ENCODE measurements around the gene CCSER1.

Gene CCSER1

DNA sequence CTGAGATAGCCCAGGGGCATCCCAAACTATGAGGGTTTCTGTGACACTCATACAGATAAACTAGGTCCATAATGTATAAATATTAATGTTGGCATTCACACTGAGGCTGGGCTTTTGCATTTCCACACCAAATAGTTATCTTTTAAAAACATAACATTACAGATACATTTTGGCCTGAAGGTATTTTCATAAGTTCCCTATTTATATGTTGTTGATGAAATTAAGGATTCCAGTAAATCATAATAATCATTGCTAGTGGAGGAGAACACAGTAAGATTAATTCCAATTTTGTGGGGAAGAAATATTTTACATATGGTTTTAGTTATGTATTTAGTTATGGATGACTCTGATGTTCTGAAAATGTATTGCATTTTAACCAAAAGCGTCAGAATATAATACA lies 479.6 kb downstream of the CCSER1 start:
- Histone ChIP-seq H3K27me3 (ENCODE audit: low read length) (no peaks in the 10 kb centered on the region), H3K79me2 (ENCODE audit: insufficient read depth, low read length) (no peaks in the 10 kb centered on the region), H2AFZ (ENCODE audit: low read depth, low read length, severe bottlenecking) (no peak overlapping the region), H3K4me2 (ENCODE audit: low read depth, low read length, poor library complexity, severe bottlenecking) (no peak overlapping the region), H4K20me1 (ENCODE audit: low read depth, low read length) (no peaks in the 10 kb centered on the region), H3K4me3 (ENCODE audit: insufficient read depth, low read length, poor library complexity, severe bottlenecking) (no peak overlapping the region), H3K36me3 (ENCODE audit: low read length) (no peaks in the 10 kb centered on the region), H3K9me2 (replicated peaks; ENCODE audit: insufficient read depth, low read length) (no peaks in the 10 kb centered on the region), H3K9me3 (ENCODE audit: insufficient read depth, low read length) (no peaks in the 10 kb centered on the region), H3K9ac (ENCODE audit: low read length) (no peak overlapping the region), H3K27ac (ENCODE audit: low read depth, low read length) (no peak overlapping the region), H3F3A (ENCODE audit: insufficient read depth) (no peaks in the 10 kb centered on the region)
- no peak for TF ChIP-seq CTCF (IDR thresholded peaks at IDR 0.05; ENCODE audit: insufficient read depth, low read length, poor library complexity, severe bottlenecking)
- no peak for TF ChIP-seq EZH2phosphoT487 (conservative IDR thresholded peaks at IDR 0.05; ENCODE audit: low read length)

GRCh38 chr4:90614371-90614770 lies 487.2 kb downstream of the CCSER1 start:
- no peak overlapping the region for H3K9ac ChIP-seq (ENCODE audit: low read length)
- no peak overlapping the region for H2AFZ ChIP-seq (ENCODE audit: low read depth, low read length, severe bottlenecking)
- no peaks in the 10 kb centered on the region for H3K27me3 ChIP-seq (ENCODE audit: low read length)
- H3F3A ChIP-seq (ENCODE audit: insufficient read depth), result no peaks in the 10 kb centered on the region
- H3K9me3 ChIP-seq (ENCODE audit: insufficient read depth, low read length), result no peaks in the 10 kb centered on the region
- no peak overlapping the region for H3K4me3 ChIP-seq (ENCODE audit: insufficient read depth, low read length, poor library complexity, severe bottlenecking)
- H4K20me1 ChIP-seq (ENCODE audit: low read depth, low read length), result no peaks in the 10 kb centered on the region
- no peak overlapping the region for H3K4me2 ChIP-seq (ENCODE audit: low read depth, low read length, poor library complexity, severe bottlenecking)
- H3K9me2 ChIP-seq (replicated peaks; ENCODE audit: insufficient read depth, low read length), result no peaks in the 10 kb centered on the region
- TF ChIP-seq EZH2phosphoT487 (conservative IDR thresholded peaks at IDR 0.05; ENCODE audit: low read length) (no peak), CTCF (IDR thresholded peaks at IDR 0.05; ENCODE audit: insufficient read depth, low read length, poor library complexity, severe bottlenecking) (no peak)
- no peaks in the 10 kb centered on the region for H3K36me3 ChIP-seq (ENCODE audit: low read length)
- no peaks in the 10 kb centered on the region for H3K79me2 ChIP-seq (ENCODE audit: insufficient read depth, low read length)
- H3K27ac ChIP-seq (ENCODE audit: low read depth, low read length), result no peak overlapping the region

DNA sequence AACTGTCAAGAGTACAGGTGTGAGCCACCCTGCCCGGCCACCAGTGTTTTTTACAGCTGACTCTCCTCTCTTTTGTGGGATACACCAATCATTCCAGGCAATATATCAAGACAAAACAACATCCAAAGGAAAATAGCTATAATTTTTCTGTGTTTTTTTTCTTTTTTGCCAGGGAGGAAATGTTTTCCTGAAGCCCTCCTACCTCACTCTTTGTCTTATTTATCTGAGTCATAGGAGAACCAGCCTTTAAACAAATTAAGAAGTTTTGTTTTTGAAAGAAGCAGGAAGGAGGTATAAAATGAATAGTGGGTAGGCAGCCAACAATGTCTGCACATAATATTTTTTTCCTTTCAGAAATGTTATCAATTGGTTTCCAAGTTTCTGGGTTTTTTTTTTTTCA lies 493.9 kb downstream of the CCSER1 start:
- no peaks in the 10 kb centered on the region for H3F3A ChIP-seq (ENCODE audit: insufficient read depth)
- H4K20me1 ChIP-seq (ENCODE audit: low read depth, low read length), result no peaks in the 10 kb centered on the region
- no peaks in the 10 kb centered on the region for H3K36me3 ChIP-seq (ENCODE audit: low read length)
- H3K9ac ChIP-seq (ENCODE audit: low read length), result no peak overlapping the region
- no peaks in the 10 kb centered on the region for H3K9me3 ChIP-seq (ENCODE audit: insufficient read depth, low read length)
- no peak overlapping the region for H3K27ac ChIP-seq (ENCODE audit: low read depth, low read length)
- TF ChIP-seq EZH2phosphoT487 (conservative IDR thresholded peaks at IDR 0.05; ENCODE audit: low read length) (no peak), CTCF (IDR thresholded peaks at IDR 0.05; ENCODE audit: insufficient read depth, low read length, poor library complexity, severe bottlenecking) (no peak)
- no peak overlapping the region for H3K4me3 ChIP-seq (ENCODE audit: insufficient read depth, low read length, poor library complexity, severe bottlenecking)
- no peak overlapping the region for H3K4me2 ChIP-seq (ENCODE audit: low read depth, low read length, poor library complexity, severe bottlenecking)
- H2AFZ ChIP-seq (ENCODE audit: low read depth, low read length, severe bottlenecking), result no peak overlapping the region
- H3K79me2 ChIP-seq (ENCODE audit: insufficient read depth, low read length), result no peaks in the 10 kb centered on the region
- no peaks in the 10 kb centered on the region for H3K9me2 ChIP-seq (replicated peaks; ENCODE audit: insufficient read depth, low read length)
- H3K27me3 ChIP-seq (ENCODE audit: low read length), result no peaks in the 10 kb centered on the region

GRCh38 chr4:90624781-90625180 lies 497.6 kb downstream of the CCSER1 start:
- Histone ChIP-seq H3K9me2 (replicated peaks; ENCODE audit: insufficient read depth, low read length) (no peaks in the 10 kb centered on the region), H4K20me1 (ENCODE audit: low read depth, low read length) (no peaks in the 10 kb centered on the region)

More at GRCh38 chr4:90624781-90625180, 497.6 kb downstream of the CCSER1 start:
- Histone ChIP-seq H3K9ac (ENCODE audit: low read length) (no peak overlapping the region), H3K9me3 (ENCODE audit: insufficient read depth, low read length) (no peaks in the 10 kb centered on the region), H2AFZ (ENCODE audit: low read depth, low read length, severe bottlenecking) (no peak overlapping the region), H3K4me3 (ENCODE audit: insufficient read depth, low read length, poor library complexity, severe bottlenecking) (no peak overlapping the region), H3K4me2 (ENCODE audit: low read depth, low read length, poor library complexity, severe bottlenecking) (no peak overlapping the region), H3F3A (ENCODE audit: insufficient read depth) (no peaks in the 10 kb centered on the region), H3K79me2 (ENCODE audit: insufficient read depth, low read length) (no peaks in the 10 kb centered on the region), H3K27ac (ENCODE audit: low read depth, low read length) (no peak overlapping the region), H3K36me3 (ENCODE audit: low read length) (no peaks in the 10 kb centered on the region), H3K27me3 (ENCODE audit: low read length) (no peaks in the 10 kb centered on the region)
- TF ChIP-seq EZH2phosphoT487 (conservative IDR thresholded peaks at IDR 0.05; ENCODE audit: low read length) (no peak), CTCF (IDR thresholded peaks at IDR 0.05; ENCODE audit: insufficient read depth, low read length, poor library complexity, severe bottlenecking) (no peak)

Data from SU-DHL-6 (cell line).